GM12878 (cell line): ENCODE data around the gene PRR35. TPM values are rescaled to one million over a fixed set of nuclear protein-coding genes. Genes with fewer than 3 reads are reported as not detected.
"Not testable (repeated sequence)": the region's sequence is repeated elsewhere in the genome, so short reads cannot be mapped to it uniquely, and the experiment has no call there.

Experiments
- ATAC-seq: fragments of 200-7000 bp; cut with Tn5 transposase; 3 replicates; pipeline ENCODE4 v1.9.1; 2020; ENCODE audit warnings: mild to moderate bottlenecking, moderate library complexity
- BruUV-seq: library from RNA; stranded (reverse); fragments of 400-500 nt; replicated peaks from 2 replicates; lab custom pipeline; 2021; lab: Mats Ljungman, UMichigan
- CTCF ChIA-PET: fragments of 300-600 bp; sonication (Branson Sonifier 250); formaldehyde crosslinking; extraction: SDS; loops from one replicate; lab custom pipeline; 2021; ENCODE audit warnings: inconsistent platforms; lab: Yijun Ruan, JAX
- POLR2A ChIA-PET: fragments of 350-600 bp; formaldehyde crosslinking; extraction: SDS; loops from one replicate; lab custom pipeline; 2021; ENCODE audit warnings: inconsistent platforms; lab: Charles Lee
- RAD21 ChIA-PET: fragments of 300-600 bp; sonication (Branson Sonifier 250); formaldehyde crosslinking; loops from one replicate; lab custom pipeline; 2023; ENCODE audit warnings: antibody characterized with exemption; ENCODE audit not compliant: unreplicated experiment; lab: Charles Lee
- SMC1A ChIA-PET: fragments of 300-600 bp; sonication (Branson Sonifier 250); formaldehyde crosslinking; loops from one replicate; lab custom pipeline; 2023; ENCODE audit not compliant: unreplicated experiment, uncharacterized antibody; lab: Charles Lee
- DNase-seq: peaks from one replicate; pipeline ENCODE4 v3.0.0-alpha.2; 2011; ENCODE audit warnings: low read depth, low spot score
- FAIRE-seq: peaks from 3 replicates; lab custom pipeline; 2011; peaks lifted over from hg19 to GRCh38; lab: Jason Lieb, UNC
- H2AFZ ChIP-seq: 2 replicates; pipeline ENCODE4 v1.6.0; 2011; ENCODE audit warnings: low read depth, low read length, control low read depth; ENCODE audit not compliant: control insufficient read depth
- H3K27ac ChIP-seq: 2 replicates; pipeline ENCODE4 v1.5.1; 2011; ENCODE audit warnings: control low read depth; ENCODE audit not compliant: control insufficient read depth, insufficient read depth
- H3K27me3 ChIP-seq, 2 experiments: replicated peaks in 1 of 2; 2 replicates each; pipeline versions ENCODE4 v1.6.0 to v1.6.1; 2011; ENCODE audit warnings: low read length in 1 of 2; ENCODE audit not compliant: control insufficient read depth in 2 of 2, insufficient read depth in 2 of 2
- H3K36me3 ChIP-seq, 2 experiments: 2 replicates each; pipeline ENCODE4 v1.5.1; 2011; ENCODE audit warnings: low read length in 1 of 2; ENCODE audit not compliant: control insufficient read depth in 2 of 2, insufficient read depth in 2 of 2
- H3K4me1 ChIP-seq: 2 replicates; pipeline ENCODE4 v1.6.1; 2011; ENCODE audit warnings: mild to moderate bottlenecking, low read length, moderate library complexity, mixed read lengths; ENCODE audit not compliant: control insufficient read depth, insufficient read depth
- H3K4me2 ChIP-seq: 2 replicates; pipeline ENCODE4 v1.6.0; 2011; ENCODE audit warnings: control low read depth; ENCODE audit not compliant: control insufficient read depth, insufficient read depth
- H3K4me3 ChIP-seq: fragments of 200-600 bp; sonication (generic); 2 replicates; pipeline ENCODE4 v1.5.1; 2016
- H3K79me2 ChIP-seq: 2 replicates; pipeline ENCODE4 v1.6.0; 2011; ENCODE audit warnings: low read length; ENCODE audit not compliant: control insufficient read depth, insufficient read depth
- H3K9ac ChIP-seq: 2 replicates; pipeline ENCODE4 v1.8.0; 2011; ENCODE audit warnings: low read length, control low read depth, mixed read lengths; ENCODE audit not compliant: control insufficient read depth, insufficient read depth
- H3K9me3 ChIP-seq: replicated peaks from 3 replicates; pipeline ENCODE4 v1.5.1; 2011; ENCODE audit warnings: mild to moderate bottlenecking, low read length; ENCODE audit not compliant: control insufficient read depth, insufficient read depth
- H4K20me1 ChIP-seq: 2 replicates; pipeline ENCODE4 v1.6.0; 2011; ENCODE audit not compliant: control insufficient read depth, insufficient read depth
- ATF3 ChIP-seq: IDR thresholded peaks from 2 replicates; pipeline ENCODE4 v1.6.1; 2011; ENCODE audit warnings: low read depth, mild to moderate bottlenecking, low read length, moderate library complexity, borderline replicate concordance; ENCODE audit errors: extremely low read depth
- BCL11A ChIP-seq: IDR thresholded peaks from 2 replicates; pipeline ENCODE4 v1.6.1; 2011; ENCODE audit warnings: low read depth, low read length
- IKZF1 ChIP-seq: fragments of 450-650 bp; conservative IDR thresholded peaks from 2 replicates; pipeline ENCODE4 v1.6.1; 2017; ENCODE audit warnings: antibody characterized with exemption, mild to moderate bottlenecking
- NFIC ChIP-seq: IDR thresholded peaks from 2 replicates; pipeline ENCODE4 v1.6.1; 2012; ENCODE audit warnings: low read depth, mild to moderate bottlenecking, inconsistent platforms, low read length, moderate library complexity
- RELA ChIP-seq: fragments of 450-650 bp; IDR thresholded peaks from 2 replicates; pipeline ENCODE4 v1.8.0; 2014; ENCODE audit warnings: borderline replicate concordance; ENCODE audit not compliant: partially characterized antibody
- SMARCA5 ChIP-seq: fragments of 450-650 bp; IDR thresholded peaks from 2 replicates; pipeline ENCODE4 v1.6.1; 2017; ENCODE audit warnings: mild to moderate bottlenecking
- SREBF2 ChIP-seq: IDR thresholded peaks from 2 replicates; pipeline ENCODE4 v1.6.1; 2012; ENCODE audit warnings: mild to moderate bottlenecking, low read length
- WGBS: methylation state at CpG from one replicate; pipeline ENCODE4 v1.1.6; 2016; ENCODE audit warnings: low lambda C conversion rate; ENCODE audit not compliant: insufficient replicate concordance, insufficient coverage; ENCODE audit errors: missing lambda C conversion rate; 5-methylcytosine and 5-hydroxymethylcytosine counted together
- in situ Hi-C: fragments of 300-500 bp; cut with MboI; formaldehyde crosslinking; loops from 9 replicates; pipeline ENCODE4 v1.14.3; 2018; ENCODE audit warnings: mixed read lengths
- intact Hi-C: fragments of 100-400 bp; cut with micrococcal nuclease; formaldehyde crosslinking; loops from one replicate; pipeline ENCODE4 v1.14.2; 2022; ENCODE audit not compliant: unreplicated experiment
- polyA plus RNA-seq, 11 experiments: library from polyadenylated mRNA; depleted of rRNA in 4 of 11; unstranded in 6 of 11; stranded (reverse) in 5 of 11; fragments of >200 nt; fragmentation: Nextera tagmentation in 4 of 11; fragmentation: Illumina TruSeq in 1 of 11; extraction: Ambion mirVana in 4 of 11; extraction: Trizol in 1 of 11; gene quantifications; 1 replicate in 1 of 11; 2 replicates in 10 of 11; pipeline versions ENCODE4 v1.2.1 to v1.2.3, GENCODE V29; 2011 to 2016; ENCODE audit warnings: inconsistent platforms in 2 of 11, missing spikeins in 2 of 11, low read depth in 1 of 11
- total RNA-seq, 4 experiments: library from RNA; depleted of rRNA in 3 of 4; stranded (reverse); fragments of >200 nt in 3 of 4; fragmentation: Illumina TruSeq in 1 of 4; extraction: Trizol in 1 of 4; gene quantifications; 2 replicates each; pipeline versions ENCODE4 v1.2.1 to v1.2.3, GENCODE V29; 2013 to 2021

Gene PRR35
- total and polyA plus RNA-seq, 10 of the 15 experiments (the other 5 are each of a cell fraction or from before 2014, with no cell fraction given): not detected

- no peak for TF ChIP-seq IKZF1
Measured at GRCh38 chr16:595942-596735, 35.9 kb downstream of the PRR35 start (continued).

- no peak for FAIRE-seq
- no peak for DNase-seq
- TF ChIP-seq NFIC (no peak), BCL11A (no peak), SMARCA5 (no peak), ATF3 (no peak), RELA (no peak), SREBF2 (no peak)
- intact Hi-C loops (no loop called here), in situ Hi-C loops (no loop called here)
- Histone ChIP-seq H3K4me2 (no peak overlapping the region), H3K9me3 (no peaks in the 10 kb centered on the region; the same call in 2 of the 3 replicates), H3K4me3 (no peak overlapping the region), H3K9ac (no peak overlapping the region), H3K27me3 (no peaks in the 10 kb centered on the region), H4K20me1 (no peaks in the 10 kb centered on the region), H3K36me3 (peaks cover 0 to 4% of the 10 kb centered on the region in 2 experiments; a peak in 2 of 4 replicates), H3K79me2 (peaks cover 1% of the 10 kb centered on the region; the same call in 1 of the 2 replicates), H3K27ac (no peak overlapping the region), H3K4me1 (no peaks in the 10 kb centered on the region; the same call in 1 of the 2 replicates), H2AFZ (no peak overlapping the region)
- ChIA-PET CTCF (interaction anchor here (0.9 kb wide), 1 partner anchor 9 kb away, joined by 4 read pairs; no protein-coding TSS in a partner anchor), SMC1A (no interaction called here), POLR2A (no interaction called here), RAD21 (no interaction called here)
- no peak for ATAC-seq
- no TSS peak for BruUV-seq
- WGBS: 92% methylated on average over 12 of the region's 12 CpGs
Measured at GRCh38 chr16:596736-597060, 36.5 kb downstream of the PRR35 start.

GRCh38 chr16:597655-598054 is 37.5 kb downstream of the PRR35 start:
- CTCF ChIA-PET, intact Hi-C loops, H2AFZ ChIP-seq, POLR2A ChIA-PET, H3K79me2 ChIP-seq, H3K36me3 ChIP-seq, H3K27ac ChIP-seq, in situ Hi-C loops, RAD21 ChIA-PET, H3K4me2 ChIP-seq, H3K4me1 ChIP-seq, FAIRE-seq, SMC1A ChIA-PET, DNase-seq, H3K27me3 ChIP-seq, H3K4me3 ChIP-seq, H4K20me1 ChIP-seq, H3K9me3 ChIP-seq, H3K9ac ChIP-seq, BruUV-seq, ATAC-seq: not testable (repeated sequence)
- WGBS: 90% methylated on average over 5 of the region's 7 CpGs
